GM21447 (cell line): ENCODE measurements around the gene ATRX.
"Not testable (repeated sequence)": the region's sequence is repeated elsewhere in the genome, so short reads cannot be mapped to it uniquely, and the experiment has no call there.

Source experiments
- ATAC-seq: cut with Tn5 transposase; IDR thresholded peaks from one replicate; pipeline ENCODE4 v1.9.1; 2021; ENCODE audit not compliant: unreplicated experiment

The ATRX gene, protein sequence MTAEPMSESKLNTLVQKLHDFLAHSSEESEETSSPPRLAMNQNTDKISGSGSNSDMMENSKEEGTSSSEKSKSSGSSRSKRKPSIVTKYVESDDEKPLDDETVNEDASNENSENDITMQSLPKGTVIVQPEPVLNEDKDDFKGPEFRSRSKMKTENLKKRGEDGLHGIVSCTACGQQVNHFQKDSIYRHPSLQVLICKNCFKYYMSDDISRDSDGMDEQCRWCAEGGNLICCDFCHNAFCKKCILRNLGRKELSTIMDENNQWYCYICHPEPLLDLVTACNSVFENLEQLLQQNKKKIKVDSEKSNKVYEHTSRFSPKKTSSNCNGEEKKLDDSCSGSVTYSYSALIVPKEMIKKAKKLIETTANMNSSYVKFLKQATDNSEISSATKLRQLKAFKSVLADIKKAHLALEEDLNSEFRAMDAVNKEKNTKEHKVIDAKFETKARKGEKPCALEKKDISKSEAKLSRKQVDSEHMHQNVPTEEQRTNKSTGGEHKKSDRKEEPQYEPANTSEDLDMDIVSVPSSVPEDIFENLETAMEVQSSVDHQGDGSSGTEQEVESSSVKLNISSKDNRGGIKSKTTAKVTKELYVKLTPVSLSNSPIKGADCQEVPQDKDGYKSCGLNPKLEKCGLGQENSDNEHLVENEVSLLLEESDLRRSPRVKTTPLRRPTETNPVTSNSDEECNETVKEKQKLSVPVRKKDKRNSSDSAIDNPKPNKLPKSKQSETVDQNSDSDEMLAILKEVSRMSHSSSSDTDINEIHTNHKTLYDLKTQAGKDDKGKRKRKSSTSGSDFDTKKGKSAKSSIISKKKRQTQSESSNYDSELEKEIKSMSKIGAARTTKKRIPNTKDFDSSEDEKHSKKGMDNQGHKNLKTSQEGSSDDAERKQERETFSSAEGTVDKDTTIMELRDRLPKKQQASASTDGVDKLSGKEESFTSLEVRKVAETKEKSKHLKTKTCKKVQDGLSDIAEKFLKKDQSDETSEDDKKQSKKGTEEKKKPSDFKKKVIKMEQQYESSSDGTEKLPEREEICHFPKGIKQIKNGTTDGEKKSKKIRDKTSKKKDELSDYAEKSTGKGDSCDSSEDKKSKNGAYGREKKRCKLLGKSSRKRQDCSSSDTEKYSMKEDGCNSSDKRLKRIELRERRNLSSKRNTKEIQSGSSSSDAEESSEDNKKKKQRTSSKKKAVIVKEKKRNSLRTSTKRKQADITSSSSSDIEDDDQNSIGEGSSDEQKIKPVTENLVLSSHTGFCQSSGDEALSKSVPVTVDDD (N-terminal part only)

DNA sequence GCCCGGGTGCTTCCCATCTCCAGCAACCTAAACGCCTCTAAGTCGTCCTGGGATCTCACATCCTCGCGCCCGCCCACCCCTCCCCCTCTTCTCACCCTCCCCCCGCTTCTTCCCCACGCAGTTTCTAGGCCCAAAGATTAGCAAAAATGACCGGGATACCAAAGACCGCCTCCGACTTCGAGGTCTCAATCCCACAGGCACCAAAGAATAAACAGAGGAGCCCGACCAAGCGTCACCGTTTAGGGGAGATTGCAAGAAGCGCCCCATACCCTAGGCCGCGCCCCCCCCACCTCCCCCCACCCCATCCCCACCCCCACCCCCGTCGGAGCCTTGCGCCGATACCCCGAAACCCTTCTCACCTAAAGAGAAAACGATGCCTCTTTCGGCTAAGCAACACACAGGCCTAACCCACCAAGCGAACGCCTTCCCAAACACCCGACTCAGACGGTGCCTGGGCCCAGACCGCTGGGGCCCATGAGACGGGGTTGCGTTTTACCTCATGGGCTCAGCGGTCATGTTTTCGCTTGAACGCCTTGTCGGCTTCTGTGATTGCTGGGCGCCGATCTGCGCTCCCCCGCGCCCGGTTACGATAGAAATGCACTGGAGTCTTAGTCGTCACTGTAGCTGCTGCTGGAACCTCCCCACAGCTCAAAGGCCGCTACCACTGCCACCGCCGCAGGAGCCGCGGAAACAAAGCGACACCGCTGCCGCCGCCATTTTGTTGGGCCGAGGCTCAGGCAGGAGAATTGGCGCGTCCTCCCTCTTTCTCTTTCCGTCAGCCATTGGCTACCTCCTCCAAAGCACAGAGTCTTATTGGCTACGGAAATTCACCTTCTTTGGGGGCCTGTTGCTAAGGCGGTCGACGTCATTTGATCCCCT lies at the start of gene ATRX:
TSS of gene ATRX (minus strand) at position 731 of the 879 bp plus-strand sequence. CDS start at position 516, 215 bp downstream.
- ATAC-seq = peak; percentile 95

DNA sequence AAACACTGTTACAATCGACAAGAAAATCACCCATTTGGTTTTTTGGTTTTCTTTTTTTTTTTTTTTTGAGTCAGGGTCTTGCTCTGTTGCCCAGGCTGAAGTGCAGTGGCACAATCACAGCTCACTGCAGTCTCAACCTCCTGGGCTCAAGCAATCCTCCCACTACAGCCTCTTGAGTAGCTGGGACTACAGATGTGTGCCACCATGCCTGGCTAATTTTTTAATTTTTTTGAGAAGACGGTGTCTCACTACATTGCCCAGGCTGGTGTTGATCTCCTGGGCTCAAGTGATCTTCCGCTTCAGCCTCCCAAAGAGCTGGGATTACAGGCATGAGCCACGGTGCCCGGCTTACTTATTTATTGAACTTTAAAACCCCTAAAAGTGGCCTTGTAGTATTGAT lies 45.5 kb upstream of the ATRX start:
- not testable (repeated sequence) for ATAC-seq

GRCh38 chrX:77821989-77822388 lies 36.0 kb upstream of the ATRX start:
- not testable (repeated sequence) for ATAC-seq

DNA sequence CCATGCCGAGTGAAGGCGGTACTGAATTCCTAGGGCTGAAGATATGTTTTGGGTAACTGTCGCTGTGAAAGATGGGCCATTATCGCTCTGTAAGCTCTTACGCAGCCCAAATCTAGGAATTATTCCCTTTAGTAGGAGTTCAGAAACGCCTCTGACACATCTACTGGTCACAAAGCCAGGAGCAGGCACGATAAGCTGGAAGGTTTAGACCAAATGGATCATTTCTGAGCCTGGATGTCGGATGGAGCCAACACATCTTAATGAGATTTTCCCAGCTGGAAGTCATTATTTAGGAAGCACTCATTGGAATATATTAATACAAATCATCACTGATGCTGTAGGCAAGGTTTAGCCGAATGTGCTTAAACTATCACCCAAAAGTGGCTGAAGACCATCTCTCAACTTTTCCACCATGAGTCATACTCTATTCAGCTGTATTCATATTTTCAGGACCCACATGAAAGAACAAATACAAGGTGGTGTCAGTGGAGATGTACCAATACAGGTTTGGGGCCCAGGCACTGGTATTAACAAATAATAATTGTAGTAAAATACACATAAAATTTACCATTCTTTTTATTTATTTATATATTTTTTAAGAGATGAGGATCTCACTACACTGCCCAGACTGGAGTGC lies 34.2 kb upstream of the ATRX start:
- ATAC-seq = no peak

DNA sequence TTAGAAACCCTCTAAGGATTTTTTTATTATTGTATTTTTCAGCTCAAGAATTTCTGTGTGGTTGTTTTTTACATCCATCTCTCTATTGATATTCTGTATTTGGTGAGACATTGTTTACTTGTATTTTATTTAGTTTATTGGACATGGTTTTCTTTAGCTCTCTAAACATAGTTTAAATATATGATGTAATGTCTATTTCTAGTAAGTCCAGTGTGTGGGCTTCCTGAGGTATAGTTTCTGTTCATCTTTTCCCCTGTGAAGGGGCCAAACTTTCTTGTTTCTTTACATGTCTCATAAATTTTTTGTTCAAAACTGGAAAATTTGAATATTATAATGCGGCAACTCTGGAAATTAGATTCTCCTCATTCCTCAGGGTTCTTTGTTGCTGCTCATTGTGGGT lies 28.2 kb upstream of the ATRX start:
- ATAC-seq = no peak

DNA sequence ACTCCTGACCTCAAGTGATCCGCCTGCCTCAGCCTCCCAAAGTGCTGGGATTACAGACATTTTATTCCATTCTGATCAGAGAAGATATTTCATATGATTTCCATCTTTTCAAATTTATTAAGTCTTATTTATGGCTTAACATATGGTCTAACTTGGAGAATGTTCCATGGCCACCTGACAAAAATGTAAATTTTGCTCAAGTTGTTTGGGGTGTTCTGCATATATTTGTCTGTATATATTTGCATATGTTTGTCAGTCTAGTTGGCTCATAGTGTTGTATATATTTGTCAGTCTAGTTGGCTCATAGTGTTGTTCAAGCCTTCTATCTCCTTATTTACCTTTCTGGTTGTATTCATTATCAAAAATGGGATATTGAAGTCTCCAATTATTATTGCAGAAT lies 16.2 kb upstream of the ATRX start:
- no peak for ATAC-seq

DNA sequence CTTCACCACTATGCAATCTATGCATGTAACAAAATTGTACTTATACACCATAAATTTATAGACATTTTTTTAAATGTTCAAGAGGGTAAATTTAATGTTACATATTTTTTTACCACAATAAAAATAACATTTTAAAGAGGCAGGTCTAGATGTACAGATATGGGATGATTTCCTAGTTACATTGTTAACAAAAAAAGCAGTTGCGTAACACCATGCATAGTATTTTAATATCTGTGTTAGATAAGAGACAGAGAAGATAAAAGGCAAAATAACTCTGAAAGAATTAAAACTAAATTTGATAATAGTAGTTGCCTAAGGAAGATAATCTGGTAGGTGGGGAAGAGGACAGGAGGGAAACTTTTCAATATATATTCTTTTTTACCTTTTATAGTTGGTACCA lies 9.1 kb upstream of the ATRX start:
- no peak for ATAC-seq

GRCh38 chrX:77793946-77794345 lies 7.9 kb upstream of the ATRX start:
- no peak for ATAC-seq

DNA sequence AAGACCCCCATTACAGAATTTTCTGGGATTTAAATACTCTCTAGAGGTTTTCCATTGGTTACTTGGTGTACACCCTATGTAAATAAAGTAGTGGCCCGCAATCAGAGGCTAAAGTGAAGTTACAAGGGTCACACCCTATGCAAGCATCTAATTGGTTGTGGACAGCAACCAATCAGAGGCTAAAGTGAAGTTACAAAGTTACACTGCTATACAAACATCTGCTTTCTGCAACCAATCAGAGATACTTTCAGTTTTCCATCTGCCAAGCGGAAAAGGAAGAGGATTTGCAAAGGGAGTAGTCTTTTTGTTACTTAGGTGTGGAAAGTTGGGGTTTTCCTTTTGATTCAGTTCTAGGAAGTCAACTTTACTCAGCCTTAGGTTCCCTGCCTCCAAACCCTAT lies 2.0 kb upstream of the ATRX start:
- no peak for ATAC-seq

DNA sequence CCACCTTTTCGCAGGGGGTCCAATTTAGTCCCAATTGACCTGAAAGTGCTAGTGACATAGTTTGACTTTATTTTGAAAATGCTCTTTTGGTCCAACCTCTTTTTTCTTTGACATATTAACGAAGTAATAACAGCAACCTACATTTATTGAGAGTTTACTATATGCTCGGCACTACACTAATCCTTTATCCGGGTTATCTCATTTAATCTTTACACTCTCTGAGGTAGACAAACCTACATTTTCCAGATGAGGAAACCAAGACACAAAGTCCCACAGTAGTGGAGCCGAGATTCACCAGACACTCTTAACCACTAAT lies 307 bp upstream of the ATRX start:
- no peak for ATAC-seq

DNA sequence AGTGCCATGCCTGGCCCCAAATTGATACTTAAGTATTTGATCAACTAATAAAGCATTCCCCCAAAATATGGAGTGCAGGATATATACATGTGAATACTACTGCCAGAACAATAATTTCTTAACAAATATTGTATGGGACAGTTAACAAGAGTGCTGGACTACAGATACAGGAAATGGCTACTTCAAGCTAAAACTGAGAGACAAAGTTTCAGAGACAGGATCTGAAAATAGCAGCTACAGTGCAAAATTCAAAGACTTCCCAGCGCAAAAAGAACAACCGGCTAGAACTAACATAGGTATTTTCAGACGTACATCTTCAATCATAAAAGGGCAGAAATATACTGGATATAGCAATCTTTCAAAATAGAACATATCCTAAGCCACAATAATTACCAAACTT lies 6.3 kb downstream of the ATRX start:
- no peak for ATAC-seq

- ATAC-seq = no peak
Measured at GRCh38 chrX:77776659-77777058, 9.4 kb downstream of the ATRX start.

DNA sequence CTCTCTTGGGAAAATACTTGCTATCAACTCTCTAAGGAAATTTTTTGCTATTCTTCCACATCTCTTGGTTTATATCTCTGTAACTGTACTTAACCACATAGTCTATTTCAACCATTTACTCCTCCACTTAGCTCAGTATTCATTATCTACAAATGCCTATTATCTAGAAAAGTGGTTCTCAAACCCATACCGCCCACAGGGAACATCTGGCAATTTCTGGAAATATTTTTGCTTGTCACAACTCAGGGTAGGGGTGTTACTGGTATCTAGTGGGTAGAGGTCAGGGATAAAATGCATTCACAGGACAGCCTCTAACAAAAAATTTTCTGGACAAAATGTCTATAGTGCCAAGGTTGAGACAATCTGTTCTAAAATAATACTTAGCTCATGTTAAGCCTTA lies 14.4 kb downstream of the ATRX start:
- ATAC-seq = no peak

GRCh38 chrX:77768787-77769186 lies 17.2 kb downstream of the ATRX start:
- no peak for ATAC-seq

- not testable (repeated sequence) for ATAC-seq
Measured at GRCh38 chrX:77766212-77766611, 19.8 kb downstream of the ATRX start.

GRCh38 chrX:77755561-77755960 lies 30.5 kb downstream of the ATRX start:
- no peak for ATAC-seq

DNA sequence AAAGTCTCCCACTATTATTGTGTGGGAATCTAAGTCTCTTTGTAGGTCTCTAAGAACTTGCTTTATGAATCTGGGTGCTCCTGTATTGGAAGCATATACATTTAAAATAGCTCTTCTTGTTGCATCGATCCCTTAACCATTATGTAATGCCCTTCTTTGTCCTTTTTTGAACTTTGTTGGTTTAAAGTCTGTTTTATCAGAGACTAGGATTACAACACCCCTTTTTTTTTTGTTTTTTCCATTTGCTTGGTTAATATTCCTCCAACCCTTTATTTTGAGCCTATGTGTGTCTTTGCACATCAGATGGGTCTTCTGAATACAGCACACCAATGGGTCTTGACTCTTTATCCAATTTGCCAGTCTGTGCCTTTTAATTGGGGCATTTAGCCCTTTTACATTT lies 32.1 kb downstream of the ATRX start:
- ATAC-seq = not testable (repeated sequence)

GRCh38 chrX:77749695-77750094 lies 36.3 kb downstream of the ATRX start:
- no peak for ATAC-seq

DNA sequence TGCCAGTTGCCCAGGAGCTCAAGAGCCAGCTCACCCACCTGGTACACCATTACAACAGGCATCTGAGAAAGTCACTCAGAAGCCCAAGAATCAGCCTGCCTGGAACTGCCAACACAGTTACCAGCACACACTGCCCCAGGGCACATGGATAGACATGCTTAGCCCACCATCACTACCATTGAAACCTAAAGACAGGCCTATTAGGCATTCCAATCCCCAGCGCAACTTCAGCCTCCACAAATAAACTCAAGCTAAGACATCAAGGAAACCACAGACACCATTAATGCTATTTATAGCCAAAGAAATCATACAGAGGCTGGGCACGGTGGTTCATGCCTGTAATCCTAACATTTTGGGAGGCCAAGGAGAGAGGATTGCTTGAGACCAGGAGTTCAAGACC lies 42.3 kb downstream of the ATRX start:
- ATAC-seq = no peak
